Urinary bladder (tissue), 2 donors: ENCODE results near the gene LRP8. TPM values are rescaled to one million over a fixed set of nuclear protein-coding genes. Genes with fewer than 3 reads are reported as not detected.

Experiments
- polyA plus RNA-seq: library from polyadenylated mRNA; stranded (reverse); fragments of 200-250 nt; gene quantifications from one replicate; pipeline ENCODE4 v1.2.3, GENCODE V29; 2013
- total RNA-seq: library from RNA; depleted of rRNA; stranded (reverse); fragments of >200 nt; gene quantifications from one replicate; pipeline ENCODE4 v1.2.3, GENCODE V29; 2014
- donor health status: healthy.

LRP8 gene
- total and polyA plus RNA-seq, 2 donors, result 2.3 to 3.8 TPM

Other genes starting within 250 kb of the LRP8 start
- gene SLC1A7, start 185.4 kb downstream of the LRP8 start, total RNA-seq, result not detected
- 0.29 TPM for gene SLC1A7, start 185.4 kb downstream of the LRP8 start, polyA plus RNA-seq
- 10.9 TPM for gene CPT2, start 131.2 kb downstream of the LRP8 start, total RNA-seq
- gene CPT2, start 131.2 kb downstream of the LRP8 start, polyA plus RNA-seq, result 16.9 TPM
- 66.0 TPM for gene CZIB, start 107.4 kb downstream of the LRP8 start, total RNA-seq
- 115 TPM for gene CZIB, start 107.4 kb downstream of the LRP8 start, polyA plus RNA-seq
- gene MAGOH, start 89.6 kb downstream of the LRP8 start, total RNA-seq, result 39.3 TPM
- gene MAGOH, start 89.6 kb downstream of the LRP8 start, polyA plus RNA-seq, result 73.2 TPM
- gene DMRTB1, start 131.3 kb upstream of the LRP8 start, total RNA-seq, result not detected
- not detected for gene DMRTB1, start 131.3 kb upstream of the LRP8 start, polyA plus RNA-seq